HEK293T (cell line): ENCODE measurements around the gene FEZF1.
A peak's percentile ranks its signal among the peaks of the same experiment; 100 is the strongest.

Experiments
- CTCF ChIA-PET: fragments of 350-600 bp; formaldehyde crosslinking; extraction: SDS; loops from one replicate; lab custom pipeline; 2021; ENCODE audit warnings: antibody characterized with exemption, inconsistent platforms; lab: Yijun Ruan, JAX
- POLR2A ChIA-PET: fragments of 350-600 bp; formaldehyde crosslinking; extraction: SDS; loops from one replicate; lab custom pipeline; 2020; ENCODE audit warnings: antibody characterized with exemption, inconsistent platforms; lab: Yijun Ruan, JAX
- DNase-seq: peaks from one replicate; pipeline ENCODE4 v3.0.0; 2012; ENCODE audit warnings: mixed read lengths; ENCODE audit errors: extremely low spot score
- ARNT ChIP-seq: fragments of 450-650 bp; IDR thresholded peaks from 2 replicates; pipeline ENCODE4 v1.6.1; 2017; ENCODE audit warnings: mild to moderate bottlenecking
- BHLHE40 ChIP-seq: fragments of 450-650 bp; IDR thresholded peaks from 2 replicates; pipeline ENCODE4 v1.6.1; 2016; ENCODE audit warnings: mild to moderate bottlenecking, moderate library complexity, borderline replicate concordance
- CTBP1 ChIP-seq: fragments of 450-650 bp; IDR thresholded peaks from 2 replicates; pipeline ENCODE4 v1.6.1; 2016; ENCODE audit warnings: borderline replicate concordance
- ELF4 ChIP-seq: fragments of 450-650 bp; IDR thresholded peaks from 2 replicates; pipeline ENCODE4 v1.6.1; 2017; ENCODE audit warnings: antibody characterized with exemption
- FOXA1 ChIP-seq: fragments of 450-650 bp; IDR thresholded peaks from 2 replicates; pipeline ENCODE4 v1.6.1; 2016; ENCODE audit warnings: mild to moderate bottlenecking
- FOXK2 ChIP-seq: fragments of 450-650 bp; IDR thresholded peaks from 2 replicates; pipeline ENCODE4 v1.6.1; 2016; ENCODE audit warnings: mild to moderate bottlenecking
- FOXM1 ChIP-seq: fragments of 450-650 bp; IDR thresholded peaks from 2 replicates; pipeline ENCODE4 v1.6.1; 2017; ENCODE audit warnings: mild to moderate bottlenecking, borderline replicate concordance
- HDGF ChIP-seq: fragments of 450-650 bp; IDR thresholded peaks from 2 replicates; pipeline ENCODE4 v1.6.1; 2017; ENCODE audit warnings: antibody characterized with exemption, borderline replicate concordance
- L3MBTL2 ChIP-seq: fragments of 450-650 bp; conservative IDR thresholded peaks from 2 replicates; pipeline ENCODE4 v1.6.1; 2016; ENCODE audit warnings: mild to moderate bottlenecking
- LEF1 ChIP-seq: fragments of 450-650 bp; IDR thresholded peaks from 2 replicates; pipeline ENCODE4 v1.6.1; 2017; ENCODE audit warnings: mild to moderate bottlenecking, borderline replicate concordance
- NFRKB ChIP-seq: fragments of 450-650 bp; IDR thresholded peaks from 2 replicates; pipeline ENCODE4 v1.6.1; 2016; ENCODE audit warnings: mild to moderate bottlenecking, moderate library complexity
- SP1 ChIP-seq: fragments of 450-650 bp; IDR thresholded peaks from 2 replicates; pipeline ENCODE4 v1.6.1; 2017
- SUZ12 ChIP-seq: fragments of 450-650 bp; IDR thresholded peaks from 2 replicates; pipeline ENCODE4 v1.6.1; 2016; ENCODE audit warnings: mild to moderate bottlenecking
- TARDBP ChIP-seq: fragments of 450-650 bp; IDR thresholded peaks from 2 replicates; pipeline ENCODE4 v1.6.1; 2016
- ZNF384 ChIP-seq: fragments of 450-650 bp; IDR thresholded peaks from 2 replicates; pipeline ENCODE4 v1.6.1; 2016
- TF ChIP-seq, protein P1 (sequence below): fragments of 450-650 bp; IDR thresholded peaks from 2 replicates; pipeline ENCODE4 v1.6.1; 2016

FEZF1 gene

GRCh38 chr7:122261016-122261415 is 43.5 kb downstream of the FEZF1 start:
- ChIA-PET POLR2A (no interaction called here), CTCF (no interaction called here)
- no peak for DNase-seq
- no peak for TF ChIP-seq FOXK2
- no peak for TF ChIP-seq SUZ12
- TF ChIP-seq ARNT, result no peak
- no peak for TF ChIP-seq TARDBP
- TF ChIP-seq BHLHE40, result no peak
- TF ChIP-seq L3MBTL2, result no peak

DNA sequence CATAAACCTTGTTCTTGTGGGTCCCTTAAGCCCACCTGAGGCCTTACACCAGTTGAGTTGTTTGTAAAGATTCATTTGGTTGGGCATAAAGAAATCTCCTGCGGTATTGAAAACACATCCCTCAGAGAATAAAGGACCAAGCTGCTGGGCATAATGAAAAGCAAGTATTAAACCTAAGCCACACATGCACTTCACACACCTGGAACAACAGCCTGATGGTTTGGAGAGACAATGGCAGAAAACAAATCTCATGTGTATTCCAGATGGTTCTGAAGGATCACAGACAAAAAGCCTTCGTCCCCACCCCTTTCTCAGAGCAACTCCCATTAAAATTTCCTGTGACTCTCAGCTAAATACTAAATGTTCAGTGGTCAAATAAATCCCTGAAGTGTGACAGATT is 44.2 kb downstream of the FEZF1 start:
- TF ChIP-seq HDGF (no peak), TARDBP (no peak), BHLHE40 (no peak), FOXA1 (no peak), ELF4 (no peak)
- TF ChIP-seq, protein P1, sequence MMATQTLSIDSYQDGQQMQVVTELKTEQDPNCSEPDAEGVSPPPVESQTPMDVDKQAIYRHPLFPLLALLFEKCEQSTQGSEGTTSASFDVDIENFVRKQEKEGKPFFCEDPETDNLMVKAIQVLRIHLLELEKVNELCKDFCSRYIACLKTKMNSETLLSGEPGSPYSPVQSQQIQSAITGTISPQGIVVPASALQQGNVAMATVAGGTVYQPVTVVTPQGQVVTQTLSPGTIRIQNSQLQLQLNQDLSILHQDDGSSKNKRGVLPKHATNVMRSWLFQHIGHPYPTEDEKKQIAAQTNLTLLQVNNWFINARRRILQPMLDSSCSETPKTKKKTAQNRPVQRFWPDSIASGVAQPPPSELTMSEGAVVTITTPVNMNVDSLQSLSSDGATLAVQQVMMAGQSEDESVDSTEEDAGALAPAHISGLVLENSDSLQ, result no peak
- ChIA-PET CTCF (no interaction called here), POLR2A (no interaction called here)
- no peak for DNase-seq

DNA sequence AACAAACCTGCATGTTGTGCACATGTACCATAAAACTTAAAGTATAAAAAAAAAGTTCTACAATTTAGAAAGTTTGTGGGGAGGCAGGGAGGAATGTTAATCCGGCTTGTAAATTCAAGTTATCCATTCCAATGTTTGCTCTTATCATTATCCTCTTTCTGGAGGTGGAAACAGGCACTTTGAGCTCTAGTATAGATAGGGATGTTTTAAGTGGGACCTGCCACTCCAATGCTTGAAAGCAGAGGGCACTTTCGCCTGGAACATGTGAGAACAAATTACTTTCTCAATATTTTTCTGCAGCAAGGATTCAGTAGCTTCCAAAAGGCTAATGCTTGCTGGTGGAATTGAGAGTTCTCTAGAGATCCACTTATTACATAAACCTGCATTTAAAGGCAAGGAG is 45.6 kb downstream of the FEZF1 start:
- ChIA-PET POLR2A (no interaction called here), CTCF (no interaction called here)
- no peak for DNase-seq
- TF ChIP-seq FOXK2 (no peak), FOXM1 (no peak), FOXA1 (no peak), HDGF (no peak), SUZ12 (no peak), ZNF384 (no peak), ELF4 (no peak), LEF1 (no peak), CTBP1 (no peak), ARNT (no peak), NFRKB (no peak), BHLHE40 (no peak), TARDBP (no peak), SP1 (no peak), L3MBTL2 (no peak)
- TF ChIP-seq, protein P1, result no peak

DNA sequence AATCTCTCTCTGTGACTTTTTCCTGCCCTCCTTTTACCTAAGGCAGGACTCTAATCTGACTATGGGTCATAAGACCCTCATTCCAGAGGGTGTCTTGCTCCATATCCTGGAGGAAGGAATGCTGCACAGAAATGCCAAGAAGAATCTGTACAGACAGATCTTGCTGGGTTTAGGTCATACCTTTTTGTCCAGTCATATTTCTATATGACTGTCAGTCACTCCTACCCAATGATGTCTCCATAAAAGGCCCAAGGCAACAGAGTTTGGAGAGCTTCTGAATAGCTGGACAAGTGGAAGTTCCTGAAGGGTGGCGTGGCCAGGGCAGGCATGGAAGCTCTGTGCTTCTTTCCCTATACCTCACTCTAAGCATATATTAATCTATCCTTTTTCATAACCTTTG is 47.5 kb downstream of the FEZF1 start:
- DNase-seq, result no peak
- TF ChIP-seq L3MBTL2 (no peak), FOXA1 (no peak), SP1 (no peak), FOXK2 (no peak), BHLHE40 (no peak), FOXM1 (no peak), NFRKB (no peak), SUZ12 (no peak), ELF4 (no peak), HDGF (no peak), TARDBP (no peak), LEF1 (no peak), CTBP1 (no peak)
- TF ChIP-seq, protein P1, result no peak
- CTCF ChIA-PET, result no interaction called here
- POLR2A ChIA-PET, result no interaction called here

DNA sequence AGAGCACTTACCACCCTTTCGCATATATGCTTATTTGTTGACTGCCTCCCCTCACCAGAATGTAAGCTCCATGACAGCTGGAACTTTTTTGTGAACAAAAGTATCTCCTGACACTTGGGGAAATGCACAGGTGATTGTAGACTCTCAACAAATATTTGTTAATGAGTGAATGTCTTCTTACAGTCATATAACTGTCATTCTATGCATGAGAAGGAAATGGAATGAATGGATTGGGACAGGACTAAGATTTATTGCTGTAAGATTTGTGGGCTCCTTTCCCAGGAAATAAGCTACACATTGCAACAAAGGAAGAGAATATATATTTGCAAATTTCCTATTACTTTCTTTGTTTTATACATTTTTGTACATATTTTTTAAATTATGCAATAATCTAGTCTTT is 48.5 kb downstream of the FEZF1 start:
- TF ChIP-seq L3MBTL2 (no peak), ZNF384 (no peak)
- TF ChIP-seq, protein P1, result peak; percentile 38; the same call in 1 of the 2 replicates

GRCh38 chr7:122255454-122255853 is 49.1 kb downstream of the FEZF1 start:
- ChIA-PET CTCF (no interaction called here), POLR2A (no interaction called here)
- no peak for DNase-seq
- TF ChIP-seq FOXA1 (no peak), HDGF (no peak), TARDBP (no peak), ZNF384 (no peak), FOXM1 (no peak)

More for the DNA sequence above, 48.5 kb downstream of the FEZF1 start:
- no peak for DNase-seq
- CTCF ChIA-PET, result no interaction called here
- POLR2A ChIA-PET, result no interaction called here
